H9 (cell line): ENCODE data around the gene GARIN1A. TPM values are rescaled to one million over a fixed set of nuclear protein-coding genes. Genes with fewer than 3 reads are reported as not detected.

Source experiments
- DNase-seq: peaks from one replicate; pipeline ENCODE4 v3.0.0-alpha.2; 2017
- H2AFZ ChIP-seq: one replicate; pipeline ENCODE4 v1.6.1; 2013; ENCODE audit warnings: mild to moderate bottlenecking, low read length, control low read depth, moderate library complexity
- H2AK5ac ChIP-seq: 2 replicates; pipeline ENCODE4 v1.6.1; 2013; ENCODE audit warnings: low read length, control low read depth, mixed read lengths; ENCODE audit not compliant: insufficient read length
- H2BK120ac ChIP-seq: one replicate; pipeline ENCODE4 v1.6.1; 2013; ENCODE audit warnings: low read depth, mild to moderate bottlenecking, low read length, control low read depth, inconsistent platforms; ENCODE audit not compliant: poor library complexity, severe bottlenecking
- H2BK12ac ChIP-seq: 2 replicates; pipeline ENCODE4 v1.6.1; 2013; ENCODE audit warnings: low read length, control low read depth, mixed read lengths, low read depth; ENCODE audit not compliant: insufficient read length
- H2BK15ac ChIP-seq: 2 replicates; pipeline ENCODE4 v1.6.1; 2013; ENCODE audit warnings: low read depth, low read length, control low read depth
- H2BK20ac ChIP-seq: one replicate; pipeline ENCODE4 v1.6.1; 2013; ENCODE audit warnings: low read depth, mild to moderate bottlenecking, low read length, control low read depth, inconsistent platforms; ENCODE audit not compliant: poor library complexity, severe bottlenecking
- H2BK5ac ChIP-seq: 2 replicates; pipeline ENCODE4 v1.6.1; 2013; ENCODE audit warnings: low read length, control low read depth, mixed read lengths; ENCODE audit not compliant: insufficient read length
- H3K14ac ChIP-seq: 2 replicates; pipeline ENCODE4 v1.6.1; 2013; ENCODE audit warnings: low read length, control low read depth; ENCODE audit not compliant: insufficient read depth
- H3K18ac ChIP-seq: 2 replicates; pipeline ENCODE4 v1.6.1; 2013; ENCODE audit warnings: low read depth, mild to moderate bottlenecking, mixed read lengths, low read length, control low read depth; ENCODE audit not compliant: insufficient read length
- H3K23ac ChIP-seq: 2 replicates; pipeline ENCODE4 v1.6.1; 2013; ENCODE audit warnings: low read length, control low read depth, mixed read lengths, low read depth; ENCODE audit not compliant: insufficient read length
- H3K23me2 ChIP-seq: 2 replicates; pipeline ENCODE4 v1.6.1; 2013; ENCODE audit warnings: low read depth, mild to moderate bottlenecking, mixed read lengths, low read length, control low read depth; ENCODE audit not compliant: insufficient read length, poor library complexity, severe bottlenecking
- H3K27ac ChIP-seq: 2 replicates; pipeline ENCODE4 v1.5.1; 2013; ENCODE audit warnings: low read length, control low read depth, mixed read lengths, low read depth; ENCODE audit not compliant: insufficient read length
- H3K27me3 ChIP-seq: 2 replicates; pipeline ENCODE4 v1.6.1; 2013; ENCODE audit warnings: low read length, control low read depth, inconsistent platforms; ENCODE audit not compliant: insufficient read depth
- H3K4ac ChIP-seq: 2 replicates; pipeline ENCODE4 v1.6.1; 2013; ENCODE audit warnings: low read depth, mild to moderate bottlenecking, control low read depth, inconsistent platforms, low read length, moderate library complexity
- H3K4me1 ChIP-seq: 2 replicates; pipeline ENCODE4 v1.6.1; 2013; ENCODE audit warnings: low read length, control low read depth, inconsistent platforms; ENCODE audit not compliant: insufficient read depth
- H3K4me2 ChIP-seq: 2 replicates; pipeline ENCODE4 v1.6.1; 2013; ENCODE audit warnings: low read length, control low read depth, mixed read lengths; ENCODE audit not compliant: insufficient read length, insufficient read depth
- H3K56ac ChIP-seq: 2 replicates; pipeline ENCODE4 v1.6.1; 2013; ENCODE audit warnings: low read depth, mild to moderate bottlenecking, mixed read lengths, low read length, control low read depth; ENCODE audit not compliant: insufficient read length
- H3K79me1 ChIP-seq: 2 replicates; pipeline ENCODE4 v1.6.1; 2013; ENCODE audit warnings: low read depth, mild to moderate bottlenecking, moderate library complexity, low read length, control low read depth, inconsistent platforms; ENCODE audit not compliant: insufficient read depth, poor library complexity, severe bottlenecking
- H3K79me2 ChIP-seq: 2 replicates; pipeline ENCODE4 v1.6.1; 2013; ENCODE audit warnings: low read length, control low read depth, inconsistent platforms; ENCODE audit not compliant: insufficient read depth
- H3K9ac ChIP-seq: 2 replicates; pipeline ENCODE4 v1.6.1; 2013; ENCODE audit warnings: low read length, control low read depth, mixed read lengths; ENCODE audit not compliant: insufficient read length; ENCODE audit errors: extremely low read depth
- H3K9me3 ChIP-seq: one replicate; pipeline ENCODE4 v1.6.1; 2013; ENCODE audit warnings: low read depth, low read length, inconsistent platforms; ENCODE audit not compliant: control insufficient read depth
- H3T11ph ChIP-seq: one replicate; pipeline ENCODE4 v1.6.1; 2013; ENCODE audit warnings: mild to moderate bottlenecking, low read length, control low read depth, inconsistent platforms
- H4K20me1 ChIP-seq: one replicate; pipeline ENCODE4 v1.6.1; 2013; ENCODE audit not compliant: control insufficient read depth, insufficient read length, insufficient read depth
- H4K5ac ChIP-seq: 2 replicates; pipeline ENCODE4 v1.6.1; 2013; ENCODE audit warnings: low read depth, mild to moderate bottlenecking, mixed read lengths, low read length, control low read depth; ENCODE audit not compliant: insufficient read length
- H4K8ac ChIP-seq: replicated peaks from 2 replicates; pipeline ENCODE4 v1.6.1; 2013; ENCODE audit warnings: low read length, control low read depth, mixed read lengths, low read depth; ENCODE audit not compliant: insufficient read length
- H4K91ac ChIP-seq: 2 replicates; pipeline ENCODE4 v1.6.1; 2013; ENCODE audit warnings: low read depth, mild to moderate bottlenecking, moderate library complexity, mixed read lengths, low read length, control low read depth; ENCODE audit not compliant: insufficient read length
- H3K27ac Mint-ChIP-seq, 3 experiments: 2 replicates in 2 of 3; 3 replicates in 1 of 3; pipeline ENCODE4 v1.8.0; 2020 to 2021; ENCODE audit warnings: mixed read lengths in 3 of 3, mild to moderate bottlenecking in 1 of 3, moderate library complexity in 1 of 3
- H3K27me3 Mint-ChIP-seq: 2 replicates; pipeline ENCODE4 v1.8.0; 2021; ENCODE audit warnings: low read depth, mild to moderate bottlenecking, moderate library complexity, mixed read lengths
- H3K36me3 Mint-ChIP-seq, 3 experiments: 2 replicates in 2 of 3; 3 replicates in 1 of 3; pipeline ENCODE4 v1.8.0; 2020 to 2021; ENCODE audit warnings: low read depth in 3 of 3, mixed read lengths in 3 of 3; ENCODE audit not compliant: insufficient read depth in 1 of 3
- H3K4me1 Mint-ChIP-seq, 2 experiments: 2 replicates each; pipeline ENCODE4 v1.8.0; 2020; ENCODE audit warnings: mixed read lengths in 2 of 2
- H3K4me3 Mint-ChIP-seq, 2 experiments: 2 replicates in 1 of 2; 3 replicates in 1 of 2; pipeline ENCODE4 v1.8.0; 2020 to 2021; ENCODE audit warnings: mild to moderate bottlenecking in 2 of 2, mixed read lengths in 2 of 2, moderate library complexity in 1 of 2
- H3K9me3 Mint-ChIP-seq, 2 experiments: 2 replicates in 1 of 2; 3 replicates in 1 of 2; pipeline ENCODE4 v1.8.0; 2020; ENCODE audit warnings: mild to moderate bottlenecking in 2 of 2, mixed read lengths in 2 of 2, moderate library complexity in 1 of 2
- WGBS: extraction: QIAGEN DNeasy Blood & Tissue Kit; methylation state at CpG from one replicate; pipeline ENCODE4 v1.1.7; 2013; ENCODE audit warnings: missing lambda C conversion rate, low lambda C conversion rate, mixed read lengths; ENCODE audit not compliant: insufficient read length; ENCODE audit errors: extremely low coverage; 5-methylcytosine and 5-hydroxymethylcytosine counted together
- total RNA-seq: library from RNA; stranded (reverse); gene quantifications from 2 replicates; pipeline ENCODE4 v1.2.1, GENCODE V29; 2021
- TF ChIP-seq, protein P1 (sequence below): fragments of 200-600 bp; sonication (generic); conservative IDR thresholded peaks from 3 replicates; pipeline ENCODE4 v1.8.0; 2021; ENCODE audit warnings: antibody characterized with exemption, mild to moderate bottlenecking

The GARIN1A gene
- total RNA-seq, 1 experiment from 2014 or later = 0.98 TPM

DNA sequence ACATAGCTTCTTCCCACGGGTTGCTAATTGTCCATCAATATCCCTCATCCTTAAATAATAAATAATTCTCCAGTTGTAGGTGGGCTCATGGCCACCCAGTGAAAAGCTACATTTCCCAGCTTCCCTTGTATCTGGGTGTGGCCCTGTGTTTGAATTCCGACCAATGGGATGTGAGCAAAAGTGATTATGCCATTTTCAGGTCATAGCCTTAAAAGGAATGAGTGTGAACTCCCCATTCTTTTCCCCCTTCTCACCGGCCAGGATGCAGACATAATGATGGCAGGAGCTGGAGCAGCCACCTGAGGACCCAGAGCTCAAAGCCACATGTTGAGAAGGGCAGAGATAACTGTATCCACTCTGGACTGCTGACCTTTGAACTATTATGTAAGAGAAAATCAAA lies 36.7 kb downstream of the GARIN1A start:
- peaks cover 36 to 49% of the 10 kb centered on the region in 2 experiments for H3K4me1 Mint-ChIP-seq
- H3K27me3 ChIP-seq = no peaks in the 10 kb centered on the region
- H4K5ac ChIP-seq = no peak overlapping the region
- no peaks in the 10 kb centered on the region; a peak in 1 of 5 replicates for H3K9me3 Mint-ChIP-seq
- H3K56ac ChIP-seq = no peak overlapping the region
- H3K4me3 Mint-ChIP-seq = no peak overlapping the region
- no peak overlapping the region for H2BK20ac ChIP-seq
- peaks cover 0 to 4% (median 0%) of the 10 kb centered on the region in 3 experiments; a peak in 2 of 7 replicates for H3K36me3 Mint-ChIP-seq
- H2AFZ ChIP-seq = no peak overlapping the region
- no peak overlapping the region for H4K91ac ChIP-seq
- no peak overlapping the region for H2AK5ac ChIP-seq
- no peak overlapping the region for H3K9ac ChIP-seq
- peak overlapping the region; percentile 51 for H3K18ac ChIP-seq
- H2BK15ac ChIP-seq = no peak overlapping the region
- H3K4ac ChIP-seq = no peak overlapping the region
- no peak overlapping the region for H3K23ac ChIP-seq
- no peak overlapping the region for H2BK12ac ChIP-seq
- no peak overlapping the region for H3K4me2 ChIP-seq
- H2BK120ac ChIP-seq = no peak overlapping the region
- H3K27ac ChIP-seq = no peak overlapping the region
- H3K79me2 ChIP-seq = no peaks in the 10 kb centered on the region
- TF ChIP-seq, protein P1, sequence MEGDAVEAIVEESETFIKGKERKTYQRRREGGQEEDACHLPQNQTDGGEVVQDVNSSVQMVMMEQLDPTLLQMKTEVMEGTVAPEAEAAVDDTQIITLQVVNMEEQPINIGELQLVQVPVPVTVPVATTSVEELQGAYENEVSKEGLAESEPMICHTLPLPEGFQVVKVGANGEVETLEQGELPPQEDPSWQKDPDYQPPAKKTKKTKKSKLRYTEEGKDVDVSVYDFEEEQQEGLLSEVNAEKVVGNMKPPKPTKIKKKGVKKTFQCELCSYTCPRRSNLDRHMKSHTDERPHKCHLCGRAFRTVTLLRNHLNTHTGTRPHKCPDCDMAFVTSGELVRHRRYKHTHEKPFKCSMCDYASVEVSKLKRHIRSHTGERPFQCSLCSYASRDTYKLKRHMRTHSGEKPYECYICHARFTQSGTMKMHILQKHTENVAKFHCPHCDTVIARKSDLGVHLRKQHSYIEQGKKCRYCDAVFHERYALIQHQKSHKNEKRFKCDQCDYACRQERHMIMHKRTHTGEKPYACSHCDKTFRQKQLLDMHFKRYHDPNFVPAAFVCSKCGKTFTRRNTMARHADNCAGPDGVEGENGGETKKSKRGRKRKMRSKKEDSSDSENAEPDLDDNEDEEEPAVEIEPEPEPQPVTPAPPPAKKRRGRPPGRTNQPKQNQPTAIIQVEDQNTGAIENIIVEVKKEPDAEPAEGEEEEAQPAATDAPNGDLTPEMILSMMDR = no peak
- DNase-seq = no peak
- no CpG with 5 or more reads among the region's 3 CpGs for WGBS
- H2BK5ac ChIP-seq = no peak overlapping the region
- H3K23me2 ChIP-seq = no peaks in the 10 kb centered on the region
- H3K14ac ChIP-seq = no peak overlapping the region
- H4K8ac ChIP-seq = no peak overlapping the region
- H3K4me1 ChIP-seq = peaks cover 3% of the 10 kb centered on the region; the same call in 1 of the 2 replicates
- H3K79me1 ChIP-seq = no peaks in the 10 kb centered on the region
- H3K9me3 ChIP-seq = no peaks in the 10 kb centered on the region
- H4K20me1 ChIP-seq = no peaks in the 10 kb centered on the region
- peak overlapping the region in 2 of 3 experiments; percentile 92 to 94; a peak in 4 of 7 replicates for H3K27ac Mint-ChIP-seq
- H3T11ph ChIP-seq = peak overlapping the region; percentile 54
- no peaks in the 10 kb centered on the region for H3K27me3 Mint-ChIP-seq
